DND-41 (cell line): Measurements from ENCODE around the gene KLF16.

Source experiments
- ATAC-seq: fragments of 200-7000 bp; cut with Tn5 transposase; 3 replicates; pipeline ENCODE4 v1.9.1; 2021; ENCODE audit warnings: low read depth; ENCODE audit not compliant: insufficient read depth
- DNase-seq: peaks from one replicate; pipeline ENCODE4 v3.0.0-alpha.2; 2020
- H2AFZ ChIP-seq: 2 replicates; pipeline ENCODE4 v1.6.0; 2012; ENCODE audit warnings: low read depth, low read length
- H3K27ac ChIP-seq: 2 replicates; pipeline ENCODE4 v1.5.1; 2012; ENCODE audit warnings: low read length, inconsistent platforms
- H3K27me3 ChIP-seq: fragments of 200-600 bp; sonication (generic); 2 replicates; pipeline ENCODE4 v1.6.0; 2012; ENCODE audit warnings: low read length, mild to moderate bottlenecking, inconsistent platforms; ENCODE audit not compliant: insufficient read depth, poor library complexity
- H3K36me3 ChIP-seq: 2 replicates; pipeline ENCODE4 v1.5.1; 2012; ENCODE audit warnings: low read length, inconsistent platforms; ENCODE audit not compliant: insufficient read depth
- H3K4me1 ChIP-seq: 2 replicates; pipeline ENCODE4 v1.5.1; 2012; ENCODE audit warnings: mild to moderate bottlenecking, low read length; ENCODE audit not compliant: insufficient read depth
- H3K4me2 ChIP-seq: 2 replicates; pipeline ENCODE4 v1.6.0; 2012; ENCODE audit warnings: mild to moderate bottlenecking, moderate library complexity, low read length, inconsistent platforms; ENCODE audit not compliant: insufficient read depth
- H3K4me3 ChIP-seq, 2 experiments: fragments of 200-600 bp in 1 of 2; shearing (Covaris generic) in 1 of 2; 2 replicates each; pipeline ENCODE4 v1.5.1; 2012 to 2016; ENCODE audit warnings: inconsistent platforms in 2 of 2, low read length in 2 of 2, mild to moderate bottlenecking in 2 of 2, low read depth in 1 of 2, moderate library complexity in 1 of 2
- H3K79me2 ChIP-seq: 2 replicates; pipeline ENCODE4 v1.6.0; 2012; ENCODE audit warnings: low read length, inconsistent platforms; ENCODE audit not compliant: insufficient read depth
- H3K9ac ChIP-seq: 2 replicates; pipeline ENCODE4 v1.6.0; 2012; ENCODE audit warnings: low read depth, mild to moderate bottlenecking, inconsistent platforms, low read length, moderate library complexity
- H3K9me3 ChIP-seq: 2 replicates; pipeline ENCODE4 v1.5.1; 2012; ENCODE audit warnings: low read length, moderate library complexity, mild to moderate bottlenecking, inconsistent platforms; ENCODE audit not compliant: insufficient read depth, severe bottlenecking
- H4K20me1 ChIP-seq: 2 replicates; pipeline ENCODE4 v1.6.0; 2012; ENCODE audit warnings: low read length; ENCODE audit not compliant: insufficient read depth
- CTCF ChIP-seq: IDR thresholded peaks from 2 replicates; pipeline ENCODE4 v1.5.1; 2012; ENCODE audit warnings: borderline replicate concordance, low read length, moderate library complexity, mild to moderate bottlenecking; ENCODE audit not compliant: poor library complexity, severe bottlenecking; ENCODE audit errors: extremely low read depth
- EZH2 ChIP-seq: IDR thresholded peaks from 3 replicates; pipeline ENCODE4 v1.6.1; 2012; ENCODE audit warnings: borderline replicate concordance, low read depth, mild to moderate bottlenecking, moderate library complexity, low read length, inconsistent platforms; ENCODE audit not compliant: severe bottlenecking

The KLF16 gene

GRCh38 chr19:1848399-1849131, 14.8 kb downstream of the KLF16 start, which contains the start of gene REXO1:
TSS of gene REXO1 (minus strand) at chr19:1848483. CDS start at chr19:1848358, 125 bp downstream.
- DNase-seq = peak; percentile 96

GRCh38 chr19:1847684-1848398, 15.5 kb downstream of the KLF16 start:
- peaks cover 43% of the 10 kb centered on the region for H3K36me3 ChIP-seq
- H3K27ac ChIP-seq = peak overlapping the region; percentile 100
- H3K27me3 ChIP-seq = no peaks in the 10 kb centered on the region
- ATAC-seq (peak; percentile 28), DNase-seq (no peak)
- H3K4me3 ChIP-seq = peak overlapping the region; percentile 99 to 100
- peaks cover 69% of the 10 kb centered on the region for H4K20me1 ChIP-seq
- H2AFZ ChIP-seq = peak overlapping the region; percentile 94
- peaks cover 74% of the 10 kb centered on the region for H3K79me2 ChIP-seq
- H3K4me1 ChIP-seq = peaks cover 56% of the 10 kb centered on the region
- no peaks in the 10 kb centered on the region for H3K9me3 ChIP-seq
- TF ChIP-seq EZH2 = no peak
- TF ChIP-seq CTCF = no peak
- peak overlapping the region; percentile 99 for H3K4me2 ChIP-seq
- H3K9ac ChIP-seq = peak overlapping the region; percentile 97

More at GRCh38 chr19:1848399-1849131, 14.8 kb downstream of the KLF16 start, which contains the start of gene REXO1:
- H3K4me3 ChIP-seq = peak within 1 kb of the TSS; percentile 99 to 100
- peaks cover 39% of the 10 kb centered on the region for H3K36me3 ChIP-seq
- H3K79me2 ChIP-seq = peaks cover 74% of the 10 kb centered on the region
- peak within 1 kb of the TSS; percentile 99 for H3K4me2 ChIP-seq
- TF ChIP-seq EZH2 (no peak), CTCF (peak; percentile 96)
- H3K4me1 ChIP-seq = peaks cover 60% of the 10 kb centered on the region
- H2AFZ ChIP-seq = peak within 1 kb of the TSS; percentile 94
- H3K9ac ChIP-seq = peak within 1 kb of the TSS; percentile 97
- peak; percentile 81 for ATAC-seq
- no peaks in the 10 kb centered on the region for H3K9me3 ChIP-seq
- H3K27ac ChIP-seq = peak within 1 kb of the TSS; percentile 100
- H4K20me1 ChIP-seq = peaks cover 71% of the 10 kb centered on the region
- no peaks in the 10 kb centered on the region for H3K27me3 ChIP-seq

GRCh38 chr19:1847348-1847683, 16.1 kb downstream of the KLF16 start:
- Histone ChIP-seq H3K27ac (peak overlapping the region; percentile 100), H3K27me3 (no peaks in the 10 kb centered on the region), H3K9ac (peak overlapping the region; percentile 97), H3K36me3 (peaks cover 43% of the 10 kb centered on the region), H2AFZ (no peak overlapping the region), H3K4me1 (peaks cover 53% of the 10 kb centered on the region), H3K4me2 (peak overlapping the region; percentile 99), H3K4me3 (peak overlapping the region; percentile 99 to 100), H3K79me2 (peaks cover 75% of the 10 kb centered on the region), H3K9me3 (no peaks in the 10 kb centered on the region), H4K20me1 (peaks cover 70% of the 10 kb centered on the region)
- no peak for ATAC-seq
- DNase-seq = no peak
- no peak for TF ChIP-seq CTCF
- no peak for TF ChIP-seq EZH2
